ENCODE data around the gene SLC25A26.
"Not testable (repeated sequence)": the region's sequence is repeated elsewhere in the genome, so short reads cannot be mapped to it uniquely, and the experiment has no call there.

The SLC25A26 gene, protein sequence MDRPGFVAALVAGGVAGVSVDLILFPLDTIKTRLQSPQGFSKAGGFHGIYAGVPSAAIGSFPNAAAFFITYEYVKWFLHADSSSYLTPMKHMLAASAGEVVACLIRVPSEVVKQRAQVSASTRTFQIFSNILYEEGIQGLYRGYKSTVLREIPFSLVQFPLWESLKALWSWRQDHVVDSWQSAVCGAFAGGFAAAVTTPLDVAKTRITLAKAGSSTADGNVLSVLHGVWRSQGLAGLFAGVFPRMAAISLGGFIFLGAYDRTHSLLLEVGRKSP

DNA sequence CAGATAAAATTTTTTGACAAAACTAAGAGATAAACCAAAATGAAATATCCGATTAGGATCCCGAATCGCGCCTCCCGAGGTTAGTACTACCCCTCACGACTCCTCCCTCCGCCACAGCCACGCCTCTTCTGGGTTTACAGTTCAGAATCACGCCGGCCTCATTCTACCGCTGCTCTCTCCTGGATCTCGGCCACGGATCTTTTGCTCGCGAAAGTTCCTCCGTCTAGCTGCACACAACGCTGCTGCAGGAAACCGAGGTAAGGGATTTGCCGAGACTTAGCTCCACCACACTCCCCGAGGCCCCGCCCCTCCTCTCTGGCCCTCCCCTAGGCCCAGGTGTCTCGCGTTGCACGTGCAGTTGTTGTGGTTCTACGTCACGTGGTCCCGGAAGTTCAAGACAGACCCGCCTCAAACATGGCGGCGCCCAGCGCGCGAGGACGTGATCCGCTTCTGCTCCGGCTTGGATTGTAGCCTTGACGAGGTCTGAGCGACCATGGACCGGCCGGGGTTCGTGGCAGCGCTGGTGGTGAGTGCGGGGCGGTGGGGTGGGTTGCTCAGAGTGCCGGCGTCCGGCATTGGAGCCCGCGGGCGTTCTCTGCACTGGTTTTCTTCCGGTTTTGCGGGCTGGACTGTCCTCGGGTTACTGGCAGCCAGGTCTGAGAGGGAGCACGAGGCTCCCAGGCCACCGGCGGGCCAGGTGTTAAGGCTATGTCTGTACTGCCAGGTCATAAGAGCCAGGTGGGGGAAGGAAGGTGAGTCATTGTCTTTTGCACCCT lies at the start of gene SLC25A26:
Gene SLC25A26 (plus strand): TSS at position 400 of the 776 bp plus-strand sequence. CDS start 94 bp downstream, at position 494.
- peak; percentile 92 to 95 for DNase-seq (ENCODE audit: low read depth in 2 of 2)

DNA sequence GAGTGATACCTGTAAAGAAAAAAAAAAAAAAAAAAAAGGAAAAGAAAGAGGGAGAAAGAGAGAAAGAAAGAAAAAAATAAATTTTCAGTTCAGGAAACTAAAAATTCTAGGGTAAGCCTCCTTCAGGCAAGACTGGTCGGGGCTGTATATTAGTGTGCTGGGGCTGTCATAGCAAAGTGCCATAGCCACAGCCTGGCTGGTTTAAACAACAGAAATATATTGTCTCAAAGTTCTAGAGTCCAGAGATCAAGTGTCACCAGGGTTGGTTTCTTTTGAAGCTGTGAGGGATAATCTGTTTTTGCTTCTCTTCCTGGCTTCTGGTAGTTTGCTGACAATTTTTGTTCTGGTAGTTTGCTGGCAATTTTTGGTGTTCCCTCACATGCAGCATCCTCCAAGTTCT lies 48.4 kb upstream of the SLC25A26 start:
- no peak for DNase-seq (ENCODE audit: low read depth in 2 of 2)

DNA sequence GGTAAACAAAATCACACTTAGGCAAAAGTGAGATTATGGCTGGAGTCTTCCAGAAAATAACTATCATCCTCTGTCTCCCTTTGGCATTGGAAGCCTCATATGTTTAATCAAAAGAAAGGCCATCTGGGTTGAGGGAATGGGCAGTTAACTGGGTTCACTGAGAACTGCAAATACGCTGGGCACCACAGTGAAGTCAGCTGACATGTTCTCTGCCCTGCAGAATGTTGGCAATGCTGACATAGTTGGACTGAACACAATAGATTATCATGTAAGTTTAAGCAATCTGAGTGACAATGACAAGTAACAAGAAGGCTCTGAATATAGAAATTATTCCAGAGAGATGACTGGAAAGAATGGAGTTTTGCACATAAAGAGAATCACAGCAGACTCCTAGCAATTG lies 43.8 kb upstream of the SLC25A26 start:
- DNase-seq (ENCODE audit: low read depth in 2 of 2) = no peak

DNA sequence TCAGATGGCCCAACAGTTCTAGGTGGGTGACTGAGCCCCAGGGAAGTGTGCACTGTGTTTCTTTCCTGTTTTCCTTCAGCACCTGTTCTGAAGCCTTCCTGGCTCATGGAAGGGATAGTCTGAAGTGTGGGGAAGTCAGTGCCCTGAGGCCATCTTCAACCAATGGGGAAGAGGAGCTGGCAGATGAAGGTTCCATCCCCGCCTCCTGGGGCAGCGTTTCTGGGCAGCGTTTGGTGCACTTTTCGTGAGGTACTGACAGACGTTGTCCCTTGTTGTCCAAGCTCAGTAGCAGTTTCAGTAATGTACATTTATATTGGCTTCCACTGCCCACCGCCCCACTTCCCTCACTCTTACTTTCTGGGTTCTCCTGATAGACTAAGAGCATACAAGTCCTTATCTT lies 42.6 kb upstream of the SLC25A26 start:
- DNase-seq (ENCODE audit: low read depth in 2 of 2) = no peak

DNA sequence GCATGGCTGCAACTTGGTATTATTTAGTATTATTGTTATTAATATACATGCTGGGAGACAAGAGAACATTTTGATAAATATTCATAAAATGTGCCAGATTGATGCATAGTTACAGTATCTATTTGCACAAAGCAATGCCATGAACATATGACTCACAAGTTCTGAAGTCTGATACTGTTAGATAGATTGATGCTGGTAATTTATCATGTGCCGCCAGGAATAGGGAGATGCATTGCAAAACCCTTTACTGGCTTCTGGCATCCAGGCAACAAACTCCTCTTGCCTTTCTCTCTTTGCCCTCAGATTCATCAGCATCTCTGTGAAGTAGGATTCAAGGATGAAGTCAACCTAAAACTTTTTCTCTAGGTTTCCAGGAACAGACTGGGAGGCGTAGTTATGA lies 41.0 kb upstream of the SLC25A26 start:
- no peak for DNase-seq (ENCODE audit: low read depth in 2 of 2)

DNA sequence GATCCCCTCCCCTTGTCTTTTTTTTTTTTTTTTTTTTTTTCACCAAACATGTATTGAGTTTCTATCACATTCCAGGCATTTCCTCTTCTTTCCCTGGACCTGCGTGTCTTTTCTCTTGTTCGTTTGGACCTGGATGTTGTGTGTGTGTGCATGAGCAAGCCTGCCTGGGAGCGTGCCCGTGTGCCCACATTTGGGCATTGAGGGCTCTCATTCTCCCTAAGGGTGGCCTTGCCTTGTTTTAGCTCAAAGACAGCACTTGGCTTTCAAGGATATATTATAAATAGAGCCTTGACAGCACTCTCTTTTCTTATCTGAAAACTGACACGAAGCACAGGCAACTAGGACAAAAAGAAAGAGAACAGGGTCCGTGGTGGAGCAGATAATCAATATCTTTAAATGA lies 39.0 kb upstream of the SLC25A26 start:
- no peak for DNase-seq (ENCODE audit: low read depth in 2 of 2)

DNA sequence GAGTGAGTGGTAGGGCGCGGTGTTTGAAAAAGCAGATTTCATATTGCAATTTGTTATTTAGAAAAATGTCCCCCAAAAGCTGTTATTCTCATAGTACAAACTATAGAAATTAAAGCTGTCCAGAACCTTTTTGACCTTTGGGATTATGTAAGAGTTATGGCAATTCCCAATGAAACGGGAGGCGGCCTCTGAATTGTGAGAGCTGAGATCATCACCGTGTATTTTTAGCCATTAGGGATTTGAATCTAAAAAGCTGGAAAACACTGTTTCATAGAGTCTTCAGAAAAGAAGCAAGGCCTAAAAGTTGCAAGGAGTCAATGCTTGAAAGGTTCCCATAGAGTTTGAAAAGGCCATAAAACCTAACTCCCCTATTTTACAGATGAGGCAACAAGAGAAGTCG lies 38.6 kb upstream of the SLC25A26 start:
- DNase-seq (ENCODE audit: low read depth in 2 of 2) = no peak

DNA sequence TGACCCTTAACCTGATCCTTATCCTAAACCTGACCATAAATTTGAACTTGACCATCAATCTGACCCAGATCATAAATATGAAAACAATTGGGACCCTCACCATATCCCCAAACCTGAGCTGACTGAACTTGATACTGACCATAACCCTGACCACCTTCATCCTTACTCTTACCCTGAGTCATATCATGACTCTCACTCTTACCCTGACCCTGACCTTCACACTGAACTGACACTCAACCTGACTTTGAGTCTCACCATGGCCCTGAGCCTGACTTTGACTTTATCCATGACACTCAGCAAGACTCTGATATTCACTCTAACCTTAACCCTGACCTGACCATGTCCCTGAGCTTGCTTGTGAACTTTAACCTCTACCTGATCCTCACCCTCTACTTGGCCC lies 34.3 kb upstream of the SLC25A26 start:
- DNase-seq (ENCODE audit: low read depth in 2 of 2) = no peak

DNA sequence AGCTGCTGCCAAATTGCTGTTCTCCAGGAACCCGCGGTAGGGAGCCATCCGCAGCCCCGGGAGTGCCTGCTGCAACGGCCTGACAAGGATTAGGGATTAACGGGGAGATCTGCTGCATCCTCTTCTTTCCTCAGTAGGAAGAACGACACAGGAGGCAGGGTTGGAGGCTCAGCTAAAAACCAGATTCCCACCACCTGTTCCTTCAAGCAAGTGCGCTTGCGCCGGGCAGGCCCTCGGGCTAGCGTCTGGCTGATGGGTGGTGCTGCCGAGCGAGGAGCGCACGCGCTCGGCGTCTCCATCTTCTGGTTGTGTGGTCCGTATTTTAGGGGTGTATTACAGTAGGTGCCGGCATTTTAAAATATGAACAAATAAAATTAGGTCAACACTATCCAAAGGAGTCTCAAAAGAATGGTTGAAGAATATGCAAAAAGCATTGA lies 25.4 kb upstream of the SLC25A26 start:
- peak; percentile 2 to 6 for DNase-seq (ENCODE audit: low read depth in 2 of 2)

DNA sequence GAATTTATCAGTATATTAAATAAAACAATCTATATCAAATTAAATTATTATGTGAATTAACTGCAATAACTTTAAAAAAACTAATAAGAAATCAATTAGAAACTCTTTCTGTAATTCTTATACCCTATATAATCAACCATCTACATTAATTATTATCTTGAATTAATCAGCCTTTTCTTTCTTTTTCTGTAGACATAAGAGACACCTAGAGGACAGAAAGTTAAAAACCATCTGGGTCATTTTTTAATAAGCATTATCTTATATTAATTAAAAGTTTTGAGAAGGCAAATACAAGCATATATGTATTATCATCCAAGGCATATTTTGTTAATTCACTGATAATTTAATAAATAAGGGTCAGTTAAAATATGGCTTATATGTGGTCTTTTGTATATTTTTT lies 24.2 kb upstream of the SLC25A26 start:
- DNase-seq (ENCODE audit: low read depth in 2 of 2) = no peak

DNA sequence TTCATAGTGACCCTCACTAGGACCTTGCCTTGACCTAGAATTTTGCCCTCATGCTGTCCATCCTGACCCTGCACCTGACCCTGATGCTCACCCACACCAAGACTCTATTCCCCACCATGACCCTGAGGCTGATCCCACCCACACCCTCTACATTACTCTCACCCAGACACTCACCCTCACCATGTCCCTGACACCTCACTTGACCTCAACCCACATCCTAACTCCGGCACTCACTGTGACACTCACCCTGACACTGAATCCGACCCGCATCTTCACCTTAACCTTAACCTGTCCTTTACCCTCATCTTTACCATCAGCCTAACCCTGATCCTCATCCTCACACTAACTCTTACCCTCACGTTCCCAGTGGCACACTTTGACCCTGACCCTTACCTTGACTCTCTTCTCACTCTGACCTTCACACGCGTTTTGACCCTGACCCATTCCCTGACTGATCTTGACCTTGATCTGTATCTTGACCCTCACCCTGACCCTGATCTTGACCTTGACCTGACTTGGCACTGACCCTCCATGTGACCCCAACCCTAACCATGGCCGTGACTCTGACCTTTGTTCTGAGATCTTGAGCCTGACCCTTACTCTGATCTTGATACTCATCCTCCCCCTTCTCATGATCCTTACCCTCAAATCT lies 22.2 kb upstream of the SLC25A26 start:
- DNase-seq (ENCODE audit: low read depth in 2 of 2) = no peak

DNA sequence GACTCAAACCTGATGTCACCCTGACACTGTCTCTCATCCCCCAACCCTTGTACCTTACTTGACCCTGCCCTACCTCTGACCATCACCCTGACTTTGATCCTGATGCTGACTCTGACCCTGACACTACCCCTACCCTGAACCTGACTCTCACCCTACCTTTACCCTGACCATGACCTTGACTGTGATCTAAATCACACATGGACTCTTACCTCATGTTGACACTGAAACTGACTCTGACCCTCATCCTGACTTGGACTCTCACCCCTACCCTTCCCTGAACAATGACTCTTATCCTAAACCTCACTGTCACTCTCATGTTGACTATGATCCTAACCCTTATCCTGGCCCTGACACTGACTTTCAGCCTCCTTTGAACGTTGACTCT lies 21.7 kb upstream of the SLC25A26 start:
- no peak for DNase-seq (ENCODE audit: low read depth in 2 of 2)

DNA sequence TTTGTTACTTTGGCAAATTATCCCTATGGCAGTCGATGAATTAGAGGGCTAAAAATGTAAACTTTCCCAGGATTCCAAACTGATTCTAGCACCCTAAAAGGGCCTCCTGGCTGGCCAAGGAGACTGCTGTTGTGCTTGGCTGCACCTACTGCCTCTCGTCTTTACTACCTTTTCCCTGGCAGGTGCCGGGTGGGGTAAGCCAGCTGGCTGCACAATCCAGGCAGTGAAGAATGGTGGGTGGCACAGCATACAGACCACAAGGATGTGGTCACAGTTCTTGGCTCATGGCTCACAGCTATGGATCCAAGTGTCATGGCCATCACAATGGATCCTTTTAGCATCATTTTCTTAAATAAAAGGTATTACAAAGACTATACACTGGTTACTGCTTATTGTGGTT lies 20.7 kb upstream of the SLC25A26 start:
- no peak for DNase-seq (ENCODE audit: low read depth in 2 of 2)

DNA sequence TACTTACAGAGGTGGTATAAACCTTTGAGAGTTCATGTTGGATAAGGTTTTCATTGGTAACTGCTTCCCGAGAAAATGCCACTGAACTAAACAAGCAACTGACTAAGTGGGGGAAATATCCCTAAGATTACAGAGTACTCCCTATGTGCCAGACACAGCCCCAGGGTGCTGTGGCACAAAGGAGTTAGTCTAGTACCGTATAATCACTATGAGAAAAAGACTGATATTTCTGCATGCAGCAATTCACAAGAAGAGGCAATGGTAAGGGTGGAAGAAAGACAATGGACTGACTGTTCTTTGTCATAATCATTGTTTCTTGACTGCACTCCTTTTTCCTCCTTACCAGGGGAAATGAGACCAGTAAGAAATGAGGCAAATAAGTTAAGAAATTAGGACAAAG lies 20.0 kb upstream of the SLC25A26 start:
- no peak for DNase-seq (ENCODE audit: low read depth in 2 of 2)

DNA sequence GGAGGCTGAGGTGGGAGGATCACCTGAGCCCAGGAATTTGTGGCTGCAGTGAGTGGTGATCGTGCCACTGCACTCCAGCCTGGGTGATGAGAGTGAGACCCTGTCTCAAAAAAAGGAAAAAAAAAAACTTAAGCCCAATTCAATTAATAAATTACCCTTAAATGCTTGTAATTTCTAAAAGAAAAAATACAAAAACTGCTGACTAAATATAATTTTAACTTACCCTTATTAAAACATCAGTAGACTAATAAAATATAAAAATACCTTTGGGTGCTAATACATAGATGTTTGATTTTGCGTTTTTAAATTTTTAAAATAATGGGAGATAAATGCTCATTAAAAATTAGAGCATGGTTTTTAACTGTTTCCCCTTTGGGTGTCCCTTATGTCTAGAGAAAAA lies 17.5 kb upstream of the SLC25A26 start:
- DNase-seq (ENCODE audit: low read depth in 2 of 2) = no peak

DNA sequence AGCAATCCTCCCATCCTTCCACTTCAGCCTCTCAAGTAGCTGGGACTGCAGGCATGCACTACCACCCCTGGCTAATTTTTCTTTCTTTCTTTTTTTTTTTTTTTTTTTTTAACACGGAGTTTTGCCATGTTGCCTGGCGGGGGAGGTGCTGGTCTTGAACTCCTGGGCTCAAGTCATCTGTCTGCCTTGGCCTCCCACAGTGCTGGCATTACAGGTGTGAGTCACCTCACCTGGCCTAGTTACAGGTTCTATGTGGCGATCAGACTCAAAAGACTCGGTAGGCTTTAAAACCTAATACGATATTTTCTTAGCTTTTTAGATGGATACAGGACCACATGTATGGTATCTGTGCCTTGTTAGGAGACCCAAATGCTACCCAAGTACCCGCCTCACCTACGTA lies 14.0 kb upstream of the SLC25A26 start:
- DNase-seq (ENCODE audit: low read depth in 2 of 2) = no peak

DNA sequence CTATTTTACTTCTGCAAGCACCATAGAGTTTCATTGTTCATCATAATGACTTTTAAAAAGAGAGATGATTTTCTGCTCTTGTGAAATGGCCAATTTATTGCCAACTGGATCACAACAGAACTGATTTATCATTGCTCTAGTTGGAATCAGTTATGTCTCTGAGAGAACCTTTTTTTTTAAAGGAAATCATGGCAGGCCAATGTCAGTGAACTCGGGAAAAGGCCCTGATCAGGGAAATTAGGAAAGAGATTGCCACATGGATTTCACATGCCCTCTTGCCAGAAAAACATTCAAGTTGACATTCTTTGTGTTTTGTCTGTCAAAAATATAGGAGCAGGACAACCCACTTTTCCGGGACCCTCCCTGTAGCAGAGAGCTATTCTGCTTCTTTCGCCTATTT lies 12.6 kb upstream of the SLC25A26 start:
- no peak for DNase-seq (ENCODE audit: low read depth in 2 of 2)

DNA sequence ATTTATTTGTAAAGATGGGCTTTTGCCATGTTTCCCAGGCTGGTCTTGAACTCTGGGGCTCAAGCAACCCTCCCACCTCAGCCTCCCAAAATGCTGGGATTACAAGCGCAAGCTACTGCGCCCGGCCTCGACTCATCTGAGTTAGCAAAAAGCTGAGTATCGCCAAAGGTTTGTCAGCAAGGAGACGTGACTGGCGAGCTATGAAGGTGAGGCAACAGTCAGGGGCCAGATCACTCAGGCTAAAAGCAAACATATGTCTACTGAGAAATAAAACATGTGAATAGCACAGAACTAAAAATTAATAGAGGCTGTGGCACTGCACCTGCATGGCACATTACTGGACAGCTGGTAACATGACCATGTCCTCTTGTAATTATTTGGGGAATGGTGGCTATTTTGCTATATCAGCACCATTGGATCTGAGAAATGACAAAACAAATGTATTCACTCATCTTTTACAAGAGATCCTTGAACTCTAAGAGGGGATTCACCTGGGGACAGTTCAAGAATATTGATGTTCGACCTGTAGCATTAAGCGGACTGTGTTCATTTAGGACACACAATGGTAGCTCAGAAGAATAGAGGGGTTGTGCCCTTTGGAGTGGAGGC lies 10.0 kb upstream of the SLC25A26 start:
- no peak for DNase-seq (ENCODE audit: low read depth in 2 of 2)

DNA sequence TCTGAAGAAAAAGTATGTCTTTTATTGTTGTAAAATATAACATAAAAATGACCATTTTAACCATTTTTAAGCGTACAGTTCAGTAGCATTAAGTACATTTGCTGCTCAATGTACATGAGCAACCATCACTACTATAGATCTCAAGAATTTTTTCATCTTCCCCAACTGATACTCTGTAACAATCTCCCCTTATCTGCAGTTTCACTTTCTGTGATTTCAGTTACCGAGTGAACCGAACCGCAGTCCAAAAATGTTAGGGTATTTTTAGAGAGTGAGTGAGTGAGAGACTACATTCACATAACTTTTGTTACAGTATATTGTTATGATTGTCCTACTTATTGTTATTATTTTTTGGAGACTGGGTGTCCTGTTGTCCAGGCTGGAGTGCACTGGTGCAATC lies 9.0 kb upstream of the SLC25A26 start:
- DNase-seq (ENCODE audit: low read depth in 2 of 2) = no peak

DNA sequence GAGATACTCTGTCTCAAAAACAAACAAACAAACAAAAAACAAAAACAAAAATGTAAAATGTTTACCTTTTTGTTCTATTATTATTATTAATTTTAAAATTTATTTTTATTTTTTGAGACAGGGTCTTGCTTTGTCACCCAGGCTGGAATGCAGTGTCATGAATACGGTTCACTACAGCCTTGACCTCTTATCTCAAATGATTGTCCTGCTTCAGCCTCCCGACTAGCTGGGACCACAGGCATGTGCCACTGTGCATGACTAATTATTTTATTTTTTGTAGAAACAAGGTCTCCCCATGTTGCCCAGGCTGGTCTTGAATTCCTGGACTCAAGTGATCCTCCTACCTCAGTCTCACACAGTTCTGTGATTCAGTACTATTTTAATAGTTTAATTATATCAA lies 5.7 kb upstream of the SLC25A26 start:
- no peak for DNase-seq (ENCODE audit: low read depth in 2 of 2)

DNA sequence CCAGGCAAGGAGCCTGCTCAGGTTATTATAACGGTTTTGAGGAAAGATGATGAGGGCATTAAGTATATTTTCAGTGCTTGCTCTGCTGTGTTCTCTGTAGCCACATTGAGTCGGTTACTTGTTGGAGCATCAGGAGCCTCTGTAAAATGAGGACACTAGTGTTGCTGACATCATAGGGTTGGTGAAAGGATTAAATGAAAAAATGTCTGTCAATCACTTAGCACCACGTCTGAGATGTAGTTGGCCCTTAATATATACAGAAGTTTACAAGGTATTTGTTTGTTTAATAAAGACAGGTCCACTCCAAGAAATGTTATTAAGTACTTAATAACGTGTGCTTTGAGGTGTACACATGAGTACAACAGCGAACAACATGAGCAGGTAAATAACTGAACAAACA lies 735 bp upstream of the SLC25A26 start:
- no peak for DNase-seq (ENCODE audit: low read depth in 2 of 2)

DNA sequence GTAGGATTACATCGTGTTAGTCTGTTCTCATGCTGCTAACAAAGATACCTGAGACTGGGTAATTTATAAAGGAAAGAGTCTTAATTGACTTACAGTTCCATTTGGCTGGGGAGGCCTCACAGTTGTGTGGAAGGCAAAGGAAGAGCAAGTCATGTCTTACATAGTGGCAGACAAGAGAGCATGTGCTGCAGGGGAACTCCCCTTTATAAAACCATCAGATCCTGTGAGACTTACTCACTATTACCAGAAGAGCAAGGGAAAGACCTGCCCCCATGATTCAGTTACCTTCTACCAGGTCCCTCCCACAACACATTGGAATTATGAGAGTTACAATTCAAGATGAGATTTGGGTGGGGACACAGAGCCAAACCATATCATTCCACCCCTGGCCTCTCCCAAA lies 3.4 kb downstream of the SLC25A26 start:
- peak in 1 of 2 donors; percentile 7 for DNase-seq (ENCODE audit: low read depth in 2 of 2)

DNA sequence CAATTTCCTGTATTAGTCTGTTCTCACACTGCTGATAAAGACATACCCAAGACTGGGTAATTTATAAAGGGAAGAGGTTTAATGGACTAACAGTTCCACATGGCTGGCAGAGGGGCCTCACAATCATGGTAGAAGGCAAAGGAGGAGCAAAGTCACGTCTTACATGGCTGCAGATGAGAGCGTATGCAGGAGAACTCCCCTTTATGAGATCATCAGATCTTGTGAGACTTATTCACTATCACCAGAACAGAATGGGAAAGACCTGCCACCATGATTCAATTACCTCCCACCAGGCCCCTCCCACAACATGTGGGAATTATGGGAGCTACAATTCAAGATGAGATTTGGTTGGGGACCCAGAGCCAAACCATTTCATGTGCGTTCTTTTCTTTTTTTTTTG lies 5.3 kb downstream of the SLC25A26 start:
- not testable (repeated sequence) for DNase-seq (ENCODE audit: low read depth in 2 of 2)
